Measurements from ENCODE around the gene RERE.
"Not testable (repeated sequence)": the region's sequence is repeated elsewhere in the genome, so short reads cannot be mapped to it uniquely, and the experiment has no call there.

RERE gene

GRCh38 chr1:8382608-8383505, 434.6 kb downstream of the RERE start:
- no peak for DNase-seq (ENCODE audit: low read depth in 2 of 2)

GRCh38 chr1:8382051-8382505, 435.4 kb downstream of the RERE start:
- no peak for DNase-seq (ENCODE audit: low read depth in 2 of 2)

GRCh38 chr1:8381618-8382017, 435.8 kb downstream of the RERE start:
- DNase-seq (ENCODE audit: low read depth in 2 of 2), result no peak

- not testable (repeated sequence) for DNase-seq (ENCODE audit: low read depth in 2 of 2)
Observed at GRCh38 chr1:8380310-8380709, 437.1 kb downstream of the RERE start.

GRCh38 chr1:8379513-8380186, 437.8 kb downstream of the RERE start:
- DNase-seq (ENCODE audit: low read depth in 2 of 2), result no peak

- DNase-seq (ENCODE audit: low read depth in 2 of 2), result no peak
Observed at GRCh38 chr1:8378981-8379470, 438.4 kb downstream of the RERE start.

GRCh38 chr1:8378178-8378577, 439.3 kb downstream of the RERE start:
- no peak for DNase-seq (ENCODE audit: low read depth in 2 of 2)

GRCh38 chr1:8377271-8377981, 440.0 kb downstream of the RERE start:
- no peak for DNase-seq (ENCODE audit: low read depth in 2 of 2)

GRCh38 chr1:8376358-8376840, 441.0 kb downstream of the RERE start:
- DNase-seq (ENCODE audit: low read depth in 2 of 2), result no peak

GRCh38 chr1:8374812-8375211, 442.6 kb downstream of the RERE start:
- no peak for DNase-seq (ENCODE audit: low read depth in 2 of 2)

GRCh38 chr1:8374356-8374755, 443.1 kb downstream of the RERE start:
- no peak for DNase-seq (ENCODE audit: low read depth in 2 of 2)

GRCh38 chr1:8373581-8374241, 443.7 kb downstream of the RERE start:
- no peak for DNase-seq (ENCODE audit: low read depth in 2 of 2)

- DNase-seq (ENCODE audit: low read depth in 2 of 2), result no peak
Observed at GRCh38 chr1:8373125-8373524, 444.3 kb downstream of the RERE start.

GRCh38 chr1:8371372-8371991, 446.0 kb downstream of the RERE start:
- DNase-seq (ENCODE audit: low read depth in 2 of 2), result no peak

- no peak for DNase-seq (ENCODE audit: low read depth in 2 of 2)
Observed at GRCh38 chr1:8370905-8371315, 446.5 kb downstream of the RERE start.

- no peak for DNase-seq (ENCODE audit: low read depth in 2 of 2)
Observed at GRCh38 chr1:8370046-8370881, 447.2 kb downstream of the RERE start.

GRCh38 chr1:8368956-8369639, 448.3 kb downstream of the RERE start:
- DNase-seq (ENCODE audit: low read depth in 2 of 2), result no peak

GRCh38 chr1:8367571-8368194, 449.8 kb downstream of the RERE start:
- DNase-seq (ENCODE audit: low read depth in 2 of 2), result no peak
